ENCODE measurements around the gene AUP1. TPM values are rescaled to one million over a fixed set of nuclear protein-coding genes. Genes with fewer than 3 reads are reported as not detected.
A peak's percentile ranks its signal among the peaks of the same experiment; 100 is the strongest.

AUP1 gene
- total RNA-seq, 1 experiment from 2014 or later, result 91.5 TPM

- H3K9me3 Mint-ChIP-seq, result no peaks in the 10 kb centered on the region
- H3K4ac ChIP-seq (ENCODE audit: low read depth, low read length), result no peak overlapping the region
- no peaks in the 10 kb centered on the region for H4K20me1 ChIP-seq (ENCODE audit: control insufficient read depth, insufficient read depth, insufficient read length)
- H3K18ac ChIP-seq (ENCODE audit: insufficient read length, low read depth, low read length), result peak overlapping the region; percentile 10
- H2BK120ac ChIP-seq (ENCODE audit: low read depth, low read length, poor library complexity, severe bottlenecking), result no peak overlapping the region
- H3K9me3 ChIP-seq (ENCODE audit: control insufficient read depth, low read depth, low read length), result no peaks in the 10 kb centered on the region
- H3K14ac ChIP-seq (ENCODE audit: insufficient read depth, low read length), result peak overlapping the region; percentile 61
- peak overlapping the region; percentile 32 for H3K9ac ChIP-seq (ENCODE audit: extremely low read depth, insufficient read length, low read length)
- peak overlapping the region in 1 of 3 experiments; percentile 94; a peak in 2 of 7 replicates for H3K27ac Mint-ChIP-seq
- no peak overlapping the region for H2BK15ac ChIP-seq (ENCODE audit: low read depth, low read length)
- peaks cover 20 to 24% of the 10 kb centered on the region in 2 experiments for H3K4me1 Mint-ChIP-seq
- H4K5ac ChIP-seq (ENCODE audit: insufficient read length, low read depth, low read length), result no peak overlapping the region
- H3K79me1 ChIP-seq (ENCODE audit: insufficient read depth, low read depth, low read length, poor library complexity, severe bottlenecking), result no peaks in the 10 kb centered on the region
- DNase-seq, result peak; percentile 61
- no peak overlapping the region for H4K8ac ChIP-seq (replicated peaks; ENCODE audit: insufficient read length, low read depth, low read length)
- H2BK12ac ChIP-seq (ENCODE audit: insufficient read length, low read depth, low read length), result no peak overlapping the region
- H4K91ac ChIP-seq (ENCODE audit: insufficient read length, low read depth, low read length), result no peak overlapping the region
- no peak overlapping the region for H3K27ac ChIP-seq (ENCODE audit: insufficient read length, low read depth, low read length)
- TF ChIP-seq CTCF (conservative IDR thresholded peaks at IDR 0.05), result no peak
- peaks cover 51% of the 10 kb centered on the region for H3K27me3 Mint-ChIP-seq (ENCODE audit: low read depth)
- H2BK20ac ChIP-seq (ENCODE audit: low read depth, low read length, poor library complexity, severe bottlenecking), result no peak overlapping the region
- H2AK5ac ChIP-seq (ENCODE audit: insufficient read length, low read length), result no peak overlapping the region
- H3K4me3 Mint-ChIP-seq, result peak overlapping the region; percentile 92 to 93
- H3K23me2 ChIP-seq (ENCODE audit: insufficient read length, low read depth, low read length, poor library complexity, severe bottlenecking), result peaks cover 20% of the 10 kb centered on the region
- peaks cover 0 to 23% (median 15%) of the 10 kb centered on the region in 3 experiments; a peak in 6 of 7 replicates for H3K36me3 Mint-ChIP-seq (ENCODE audit: insufficient read depth in 1 of 3, low read depth in 3 of 3)
- H3K27me3 ChIP-seq (ENCODE audit: insufficient read depth, low read length), result no peaks in the 10 kb centered on the region; the same call in 1 of the 2 replicates
- H2AFZ ChIP-seq (ENCODE audit: low read length), result no peak overlapping the region
- H3K4me2 ChIP-seq (ENCODE audit: insufficient read depth, insufficient read length, low read length), result peak overlapping the region; percentile 63
- 0 out of 2 replicates have a peak, but pooled peaks cover 2% of the 10 kb centered on the region for H3K4me1 ChIP-seq (ENCODE audit: insufficient read depth, low read length)
- H3K79me2 ChIP-seq (ENCODE audit: insufficient read depth, low read length), result no peaks in the 10 kb centered on the region
- H2BK5ac ChIP-seq (ENCODE audit: insufficient read length, low read length), result no peak overlapping the region
- H3T11ph ChIP-seq (ENCODE audit: low read length), result no peak overlapping the region
- WGBS (ENCODE audit: extremely low coverage, insufficient read length, low lambda C conversion rate), result no CpG with 5 or more reads among the region's 58 CpGs
- no peak overlapping the region for H3K23ac ChIP-seq (ENCODE audit: insufficient read length, low read depth, low read length)
- H3K56ac ChIP-seq (ENCODE audit: insufficient read length, low read depth, low read length), result no peak overlapping the region
Measured at GRCh38 chr2:74554820-74555531, 25.5 kb upstream of the AUP1 start.

All from H9 (cell line).